HG03196 (cell line): ENCODE data around the gene CRACR2B.

ENCODE experiments used
- ATAC-seq: cut with Tn5 transposase; IDR thresholded peaks from one replicate; pipeline ENCODE4 v1.9.1; 2021; ENCODE audit not compliant: unreplicated experiment

CRACR2B gene

GRCh38 chr11:865462-866430 is 38.0 kb downstream of the CRACR2B start:
- no peak for ATAC-seq

GRCh38 chr11:866481-866880 is 38.8 kb downstream of the CRACR2B start:
- ATAC-seq: no peak

- no peak for ATAC-seq
These were observed 40.2 kb downstream of the CRACR2B start for GRCh38 chr11:867856-868358.

DNA sequence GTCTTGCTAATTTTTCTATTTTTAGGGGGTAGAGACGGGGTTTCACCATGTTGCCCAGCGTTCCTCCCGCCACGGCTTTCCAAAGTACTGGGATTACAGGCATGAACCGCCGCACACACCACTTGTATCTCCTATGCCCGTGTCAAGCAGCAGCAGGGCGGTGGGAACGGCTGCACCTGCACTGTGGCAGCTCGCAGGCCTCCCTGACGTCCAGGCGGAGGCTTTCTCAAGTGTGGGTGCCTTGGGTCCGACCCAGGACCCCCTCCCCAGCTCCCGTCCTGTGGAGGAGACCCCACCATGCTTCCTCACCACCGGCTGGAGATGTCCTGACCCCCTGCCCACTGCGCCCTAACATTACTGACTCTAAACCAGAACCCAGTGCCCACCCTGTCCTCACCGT is 40.7 kb downstream of the CRACR2B start:
- ATAC-seq: no peak

DNA sequence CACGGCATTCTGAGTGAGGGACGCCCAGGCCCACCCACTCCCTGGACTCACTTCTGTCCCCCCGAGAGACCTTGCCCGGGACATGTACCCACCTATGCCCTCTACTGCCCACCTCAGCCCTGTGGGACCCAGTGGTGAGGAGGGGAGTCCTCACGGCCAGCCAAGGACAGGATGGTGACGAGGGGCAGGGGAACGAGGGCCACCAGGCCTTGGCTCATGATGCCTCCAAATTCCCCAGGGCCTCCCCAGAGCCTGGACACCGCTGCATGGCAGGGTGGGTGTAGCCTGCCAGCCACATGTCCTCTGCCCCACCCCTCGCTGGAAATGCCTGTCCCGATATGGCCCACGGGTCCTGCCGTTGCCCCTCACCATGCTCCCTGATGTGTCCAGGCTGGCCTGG is 41.1 kb downstream of the CRACR2B start:
- ATAC-seq: no peak

DNA sequence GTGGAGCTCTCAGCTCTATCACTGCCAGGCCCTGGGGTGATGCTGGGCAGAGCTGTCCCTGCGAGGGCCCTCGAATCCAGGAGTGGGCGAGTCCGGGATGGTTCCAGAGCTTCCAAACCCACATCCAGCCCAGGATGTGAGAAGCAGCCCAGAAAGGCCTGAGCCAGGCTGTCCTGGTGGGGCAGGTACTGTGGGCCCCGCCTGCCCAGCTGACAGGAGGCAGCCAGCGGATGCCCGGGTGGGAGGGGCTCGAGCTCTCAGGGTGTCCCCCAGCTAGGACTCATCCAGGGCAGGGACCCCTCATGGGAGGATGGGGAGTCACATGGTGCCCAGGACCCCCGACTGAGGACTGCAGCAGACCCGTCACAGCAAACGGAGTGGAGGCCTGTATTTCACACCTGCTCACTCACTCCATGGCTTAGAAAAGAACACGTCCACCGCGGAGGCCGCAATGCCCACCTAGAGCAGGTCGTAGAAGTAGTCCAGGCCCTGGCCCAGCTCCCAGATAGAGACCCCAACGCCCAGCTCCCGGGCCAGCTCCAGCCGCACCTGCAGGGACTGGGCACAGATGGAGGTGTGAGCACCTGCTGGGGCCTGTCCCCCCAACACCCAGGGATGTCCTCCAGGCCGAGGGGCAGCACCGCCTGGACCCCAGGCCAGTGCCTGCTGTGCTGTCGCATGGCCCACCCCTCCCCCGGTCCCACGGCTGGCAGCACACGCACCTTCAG is 41.8 kb downstream of the CRACR2B start:
- no peak for ATAC-seq

DNA sequence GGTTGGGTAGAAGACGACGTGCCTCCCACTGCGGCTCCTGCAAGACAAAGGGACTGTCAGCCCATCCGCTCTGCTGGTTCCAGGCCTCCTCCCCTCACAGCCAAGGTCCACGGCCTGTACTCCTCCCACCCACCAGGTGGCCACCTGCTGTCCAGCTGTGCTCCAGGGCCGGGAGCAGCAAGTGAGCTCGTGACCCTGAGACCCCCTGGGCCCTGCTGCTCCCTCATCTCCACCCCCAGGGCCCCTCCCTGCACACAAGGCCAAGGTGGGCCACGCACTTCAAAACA is 42.4 kb downstream of the CRACR2B start:
- no peak for ATAC-seq

DNA sequence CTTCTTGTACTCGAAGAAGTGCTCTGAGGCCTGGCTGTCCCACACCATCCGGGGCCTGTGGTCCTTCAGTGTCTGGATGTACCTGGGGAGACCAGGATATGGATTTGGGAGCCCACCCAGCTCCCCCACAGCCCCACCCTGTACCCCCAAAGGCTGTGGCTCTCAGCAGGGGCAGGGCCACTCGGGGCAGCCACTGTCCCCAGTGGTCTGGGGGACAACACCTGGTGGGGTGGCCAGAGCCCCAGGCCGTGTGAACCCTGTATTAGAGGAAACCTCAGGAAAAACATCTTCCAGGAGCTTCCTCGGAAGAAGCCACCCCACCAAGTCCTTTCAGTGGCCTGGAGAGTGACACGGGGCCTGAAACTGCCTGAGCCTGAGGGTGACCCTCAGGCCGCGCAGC is 42.7 kb downstream of the CRACR2B start:
- no peak for ATAC-seq

- no peak for ATAC-seq
These were observed 43.8 kb downstream of the CRACR2B start for GRCh38 chr11:871472-871871.

DNA sequence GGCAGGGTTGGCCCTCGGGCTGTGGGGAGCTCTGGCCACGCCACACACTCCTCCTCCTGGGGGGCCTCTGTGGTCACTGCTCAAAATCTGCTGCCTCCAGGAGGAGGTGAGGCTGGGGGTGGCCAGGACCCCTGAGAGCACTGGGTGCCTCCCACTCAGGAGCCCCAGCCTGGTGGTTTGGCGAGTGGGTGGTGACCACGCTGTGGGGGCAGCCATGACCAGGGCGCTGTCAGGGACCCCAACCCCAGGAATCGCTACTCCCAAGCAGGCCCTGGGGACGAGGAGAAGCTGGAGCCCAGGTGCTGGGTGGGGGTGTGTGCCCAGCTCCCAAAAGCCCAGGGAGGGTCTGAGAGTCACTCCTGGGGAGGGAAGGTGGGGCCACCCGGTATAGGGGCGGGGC is 45.1 kb downstream of the CRACR2B start:
- no peak for ATAC-seq

- no peak for ATAC-seq
These were observed 46.0 kb downstream of the CRACR2B start for GRCh38 chr11:873706-874105.

GRCh38 chr11:875203-875602 is 47.5 kb downstream of the CRACR2B start:
- ATAC-seq: no peak

DNA sequence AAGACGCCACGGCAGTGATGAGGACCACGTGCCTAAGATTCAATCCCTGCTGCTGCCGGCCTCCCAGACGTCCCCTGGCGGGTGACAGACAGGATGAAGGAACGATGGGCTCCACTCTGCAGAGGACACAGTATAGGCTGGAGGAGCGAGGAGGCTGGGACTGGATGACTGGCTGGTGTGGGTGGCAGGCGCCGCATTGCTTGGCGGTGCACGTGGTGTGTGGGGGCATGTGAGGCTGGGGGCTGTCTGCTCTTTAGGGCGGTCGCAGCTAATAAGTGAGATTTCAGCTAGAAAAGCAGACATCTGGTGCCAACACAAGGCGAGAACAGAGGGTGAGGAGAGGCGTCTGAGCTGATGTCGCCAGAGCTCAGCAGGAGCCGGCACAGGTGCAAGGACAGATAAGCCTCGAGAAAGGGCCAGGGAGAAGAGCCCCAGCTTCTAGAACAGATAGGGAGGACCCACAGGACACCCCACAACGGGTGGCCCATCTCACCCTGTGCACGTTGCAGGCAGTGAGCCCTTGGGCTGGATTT is 48.1 kb downstream of the CRACR2B start:
- ATAC-seq: no peak

- no peak for ATAC-seq
These were observed 48.8 kb downstream of the CRACR2B start for GRCh38 chr11:876545-876944.

DNA sequence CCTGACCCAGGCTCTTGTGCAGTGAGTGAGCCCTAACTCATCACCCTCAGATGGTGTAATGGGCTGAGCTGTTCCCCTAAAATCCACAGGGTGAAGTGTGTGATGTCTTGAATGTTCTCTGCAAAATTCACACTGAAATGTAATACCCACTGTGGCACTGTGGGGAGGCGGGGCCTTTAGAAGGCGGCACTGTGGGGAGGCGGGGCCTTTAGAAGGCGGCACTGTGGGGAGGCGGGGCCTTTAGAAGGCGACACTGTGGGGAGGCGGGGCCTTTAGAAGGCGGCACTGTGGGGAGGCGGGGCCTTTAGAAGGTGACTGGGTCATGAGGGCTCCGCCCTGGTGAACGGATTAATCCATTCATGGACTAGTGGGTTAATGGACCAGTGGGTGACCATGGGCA is 49.8 kb downstream of the CRACR2B start:
- ATAC-seq: no peak

GRCh38 chr11:880447-880846 is 52.7 kb downstream of the CRACR2B start:
- ATAC-seq: no peak
